ENCODE data around the gene PDE2A.

Gene PDE2A

DNA sequence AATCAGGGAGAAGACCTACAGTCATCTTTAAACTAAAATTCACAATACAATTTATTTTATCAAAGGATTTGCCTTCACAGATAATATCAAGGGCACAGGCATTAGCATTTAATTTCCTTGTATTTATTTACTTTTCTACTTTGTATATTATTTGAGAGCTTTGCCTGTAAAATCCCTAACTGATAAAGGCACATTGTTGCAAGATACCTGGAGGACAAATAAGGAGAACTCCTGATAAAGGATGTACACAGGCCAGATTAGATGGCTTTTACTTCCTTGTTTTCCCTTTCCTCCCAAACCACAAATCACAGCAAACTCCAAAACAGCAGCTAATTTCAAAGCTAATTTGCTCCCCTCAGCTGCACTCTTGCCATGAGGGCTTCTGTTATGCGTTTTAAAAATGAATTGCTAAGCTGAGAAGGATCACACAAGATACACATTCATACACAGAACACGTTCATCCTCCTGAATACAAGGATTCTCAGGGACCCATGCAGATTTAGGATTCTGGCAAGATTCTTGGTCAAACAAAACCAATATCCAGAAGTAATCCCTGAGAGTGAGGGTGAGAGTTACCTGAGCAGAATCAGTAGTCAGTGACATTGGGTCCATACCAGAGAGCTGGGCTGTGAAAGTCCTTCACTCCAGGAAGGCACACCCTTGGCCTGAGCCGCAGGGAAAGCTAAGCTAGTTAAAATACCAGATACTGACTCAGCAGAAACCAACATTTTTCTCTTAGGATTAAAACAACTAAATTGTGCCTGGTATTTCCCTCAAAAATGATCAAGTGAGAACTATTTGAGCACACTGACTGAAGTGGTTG lies 139.6 kb downstream of the PDE2A start:
- DNase-seq: no peak

DNA sequence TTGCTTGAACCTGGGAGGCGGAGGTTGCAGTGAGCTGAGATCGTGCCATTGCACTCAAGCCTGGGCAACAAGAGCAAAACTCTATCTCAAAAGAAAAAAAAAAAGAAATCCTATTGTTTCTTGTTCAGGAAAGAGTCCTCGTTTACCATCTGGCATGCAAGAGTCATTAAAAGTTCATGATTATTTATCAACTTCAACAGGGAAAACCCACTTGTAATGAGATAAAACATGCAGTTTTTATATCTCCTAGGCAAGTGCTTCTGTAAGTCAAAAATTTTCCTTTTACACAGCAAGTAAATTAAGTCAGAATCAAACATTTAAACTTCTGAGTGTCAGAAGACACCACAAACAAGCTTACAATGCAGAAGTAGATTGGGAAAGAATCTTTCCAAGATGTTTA lies 145.2 kb downstream of the PDE2A start:
- no peak for DNase-seq

DNA sequence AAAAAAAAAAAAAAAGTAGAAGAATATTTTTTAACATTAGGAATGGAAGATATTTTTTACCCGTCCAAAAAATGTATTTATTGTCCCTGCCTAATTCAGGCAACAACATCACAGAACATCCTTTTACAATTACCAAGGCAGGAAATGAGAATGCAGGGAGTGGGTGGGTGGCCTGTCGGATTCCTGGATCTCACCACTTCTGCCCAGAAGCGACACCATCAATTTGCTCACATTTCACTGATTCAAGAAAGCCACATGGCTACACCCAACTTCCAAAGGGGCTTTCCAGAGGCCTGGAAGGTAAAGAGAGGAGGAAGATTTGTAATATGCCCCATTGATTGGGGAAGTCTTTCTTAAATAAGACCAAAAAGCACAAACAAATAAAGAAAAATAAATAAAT lies 146.1 kb downstream of the PDE2A start:
- DNase-seq: no peak
